Suprapubic skin (tissue), 4 donors: ENCODE data around the gene HOXD3.

Source experiments
- POLR2A ChIP-seq, 2 donors: fragments of 450-650 bp; IDR thresholded peaks; one replicate each; pipeline ENCODE4 v1.6.1; 2017; ENCODE audit warnings: antibody characterized with exemption in 2 of 2, mild to moderate bottlenecking in 2 of 2, moderate library complexity in 2 of 2
- POLR2AphosphoS5 ChIP-seq, 3 donors: sonication (generic); formaldehyde crosslinking; IDR thresholded peaks; one replicate each; pipeline ENCODE4 v1.6.1; 2017; ENCODE audit warnings: antibody characterized with exemption in 3 of 3
- TF ChIP-seq, protein P1 (sequence below), 2 donors: fragments of 200-600 bp in 1 of 2; fragments of 450-650 bp in 1 of 2; sonication (generic) in 1 of 2; IDR thresholded peaks; one replicate each; pipeline ENCODE4 v1.5.1; 2016 to 2019; ENCODE audit warnings: antibody characterized with exemption in 2 of 2, mild to moderate bottlenecking in 1 of 2, moderate library complexity in 1 of 2

DNA sequence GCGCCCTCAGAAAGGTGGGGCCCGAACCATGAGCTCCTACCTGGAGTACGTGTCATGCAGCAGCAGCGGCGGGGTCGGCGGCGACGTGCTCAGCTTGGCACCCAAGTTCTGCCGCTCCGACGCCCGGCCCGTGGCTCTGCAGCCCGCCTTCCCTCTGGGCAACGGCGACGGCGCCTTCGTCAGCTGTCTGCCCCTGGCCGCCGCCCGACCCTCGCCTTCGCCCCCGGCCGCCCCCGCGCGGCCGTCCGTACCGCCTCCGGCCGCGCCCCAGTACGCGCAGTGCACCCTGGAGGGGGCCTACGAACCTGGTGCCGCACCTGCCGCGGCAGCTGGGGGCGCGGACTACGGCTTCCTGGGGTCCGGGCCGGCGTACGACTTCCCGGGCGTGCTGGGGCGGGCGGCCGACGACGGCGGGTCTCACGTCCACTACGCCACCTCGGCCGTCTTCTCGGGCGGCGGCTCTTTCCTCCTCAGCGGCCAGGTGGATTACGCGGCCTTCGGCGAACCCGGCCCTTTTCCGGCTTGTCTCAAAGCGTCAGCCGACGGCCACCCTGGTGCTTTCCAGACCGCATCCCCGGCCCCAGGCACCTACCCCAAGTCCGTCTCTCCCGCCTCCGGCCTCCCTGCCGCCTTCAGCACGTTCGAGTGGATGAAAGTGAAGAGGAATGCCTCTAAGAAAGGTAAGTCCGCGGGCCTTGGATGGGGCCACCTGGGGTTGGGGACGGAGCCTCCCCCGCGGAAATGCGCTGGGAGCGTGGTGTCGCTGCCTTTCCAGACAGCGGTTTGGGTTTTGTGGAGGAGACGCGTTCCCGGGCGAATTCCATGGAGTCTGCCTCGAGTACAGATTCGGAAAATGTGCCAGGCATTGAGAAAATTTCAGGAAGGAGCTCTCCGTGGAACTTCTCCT is 31.9 kb downstream of the HOXD3 start:
- TF ChIP-seq, protein P1, sequence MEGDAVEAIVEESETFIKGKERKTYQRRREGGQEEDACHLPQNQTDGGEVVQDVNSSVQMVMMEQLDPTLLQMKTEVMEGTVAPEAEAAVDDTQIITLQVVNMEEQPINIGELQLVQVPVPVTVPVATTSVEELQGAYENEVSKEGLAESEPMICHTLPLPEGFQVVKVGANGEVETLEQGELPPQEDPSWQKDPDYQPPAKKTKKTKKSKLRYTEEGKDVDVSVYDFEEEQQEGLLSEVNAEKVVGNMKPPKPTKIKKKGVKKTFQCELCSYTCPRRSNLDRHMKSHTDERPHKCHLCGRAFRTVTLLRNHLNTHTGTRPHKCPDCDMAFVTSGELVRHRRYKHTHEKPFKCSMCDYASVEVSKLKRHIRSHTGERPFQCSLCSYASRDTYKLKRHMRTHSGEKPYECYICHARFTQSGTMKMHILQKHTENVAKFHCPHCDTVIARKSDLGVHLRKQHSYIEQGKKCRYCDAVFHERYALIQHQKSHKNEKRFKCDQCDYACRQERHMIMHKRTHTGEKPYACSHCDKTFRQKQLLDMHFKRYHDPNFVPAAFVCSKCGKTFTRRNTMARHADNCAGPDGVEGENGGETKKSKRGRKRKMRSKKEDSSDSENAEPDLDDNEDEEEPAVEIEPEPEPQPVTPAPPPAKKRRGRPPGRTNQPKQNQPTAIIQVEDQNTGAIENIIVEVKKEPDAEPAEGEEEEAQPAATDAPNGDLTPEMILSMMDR (IDR thresholded peaks at IDR 0.05) = no peak
- no peak for TF ChIP-seq POLR2A (IDR thresholded peaks at IDR 0.05)
- TF ChIP-seq POLR2AphosphoS5 (IDR thresholded peaks at IDR 0.05) = no peak
